GM12878 (cell line): ENCODE results near the gene FNDC3B. TPM values are rescaled to one million over a fixed set of nuclear protein-coding genes. Genes with fewer than 3 reads are reported as not detected.
A peak's percentile ranks its signal among the peaks of the same experiment; 100 is the strongest.

Experiments
- CEBPZ ChIP-seq: fragments of 150-350 bp; IDR thresholded peaks from 2 replicates; pipeline ENCODE4 v1.6.1; 2016; ENCODE audit warnings: low read depth, low read length
- ELK1 ChIP-seq: IDR thresholded peaks from 2 replicates; pipeline ENCODE4 v1.6.1; 2012; ENCODE audit warnings: low read depth, low read length, improper control_type of control experiment
- HDAC6 ChIP-seq: fragments of 200-600 bp; sonication (generic); IDR thresholded peaks from one replicate; pipeline ENCODE4 v1.8.0; 2017; ENCODE audit warnings: antibody characterized with exemption; ENCODE audit not compliant: unreplicated experiment
- JUNB ChIP-seq: IDR thresholded peaks from 2 replicates; pipeline ENCODE4 v1.6.1; 2016; ENCODE audit warnings: antibody characterized with exemption, mild to moderate bottlenecking
- LARP7 ChIP-seq: fragments of 450-650 bp; IDR thresholded peaks from 2 replicates; pipeline ENCODE4 v1.6.1; 2017; ENCODE audit warnings: mild to moderate bottlenecking
- MEF2B ChIP-seq: fragments of 450-650 bp; IDR thresholded peaks from 2 replicates; pipeline ENCODE4 v1.6.1; 2018; ENCODE audit warnings: mild to moderate bottlenecking, moderate library complexity; ENCODE audit not compliant: partially characterized antibody, poor library complexity, severe bottlenecking
- PBX3 ChIP-seq: IDR thresholded peaks from 2 replicates; pipeline ENCODE4 v1.6.1; 2011; ENCODE audit warnings: mild to moderate bottlenecking, low read depth, low read length, moderate library complexity; ENCODE audit not compliant: insufficient replicate concordance
- POU2F2 ChIP-seq: IDR thresholded peaks from 3 replicates; pipeline ENCODE4 v1.6.1; 2011; ENCODE audit warnings: low read depth, mild to moderate bottlenecking, low read length, borderline replicate concordance
- REST ChIP-seq: IDR thresholded peaks from 2 replicates; pipeline ENCODE4 v1.6.1; 2012; ENCODE audit warnings: mild to moderate bottlenecking, low read depth, low read length
- TARDBP ChIP-seq: IDR thresholded peaks from 2 replicates; pipeline ENCODE4 v1.6.1; 2016; ENCODE audit warnings: borderline replicate concordance
- USF1 ChIP-seq: IDR thresholded peaks from 2 replicates; pipeline ENCODE4 v1.6.1; 2011; ENCODE audit warnings: borderline replicate concordance, low read depth, mild to moderate bottlenecking, moderate library complexity, mixed read lengths, low read length; ENCODE audit not compliant: insufficient read depth; ENCODE audit errors: extremely low read length
- YY1 ChIP-seq: IDR thresholded peaks from 2 replicates; pipeline ENCODE4 v1.6.1; 2011; ENCODE audit warnings: low read depth, mild to moderate bottlenecking, low read length
- ZNF687 ChIP-seq: fragments of 450-650 bp; IDR thresholded peaks from 2 replicates; pipeline ENCODE4 v1.6.1; 2017; ENCODE audit warnings: mild to moderate bottlenecking, moderate library complexity
- polyA plus RNA-seq, 11 experiments: library from polyadenylated mRNA; depleted of rRNA in 4 of 11; unstranded in 6 of 11; stranded (reverse) in 5 of 11; fragments of >200 nt; fragmentation: Nextera tagmentation in 4 of 11; fragmentation: Illumina TruSeq in 1 of 11; extraction: Ambion mirVana in 4 of 11; extraction: Trizol in 1 of 11; gene quantifications; 1 replicate in 1 of 11; 2 replicates in 10 of 11; pipeline versions ENCODE4 v1.2.1 to v1.2.3, GENCODE V29; 2011 to 2016; ENCODE audit warnings: inconsistent platforms in 2 of 11, missing spikeins in 2 of 11, low read depth in 1 of 11
- total RNA-seq, 4 experiments: library from RNA; depleted of rRNA in 3 of 4; stranded (reverse); fragments of >200 nt in 3 of 4; fragmentation: Illumina TruSeq in 1 of 4; extraction: Trizol in 1 of 4; gene quantifications; 2 replicates each; pipeline versions ENCODE4 v1.2.1 to v1.2.3, GENCODE V29; 2013 to 2021

FNDC3B gene
- total and polyA plus RNA-seq, 10 of the 15 experiments (the other 5 are each of a cell fraction or from before 2014, with no cell fraction given), result 7.9 to 35.0 (median 18.5) TPM

GRCh38 chr3:172107403-172107802, 68.0 kb downstream of the FNDC3B start (continued):
- TF ChIP-seq ZNF687 (peak; percentile 58; the same call in 1 of the 2 replicates), CEBPZ (no peak), REST (0 out of 2 replicates have a peak, but pooled peaks have one; percentile 36), JUNB (peak; percentile 66), PBX3 (peak; percentile 89), USF1 (no peak), POU2F2 (peak; percentile 82; the same call in 2 of the 3 replicates), ELK1 (no peak), HDAC6 (no peak), MEF2B (peak; percentile 59), LARP7 (no peak), TARDBP (peak; percentile 67; the same call in 1 of the 2 replicates), YY1 (0 out of 2 replicates have a peak, but pooled peaks have one; percentile 33)
